Neural cell (in vitro differentiated cells): ENCODE measurements around the gene IRF2BPL. TPM values are rescaled to one million over a fixed set of nuclear protein-coding genes. Genes with fewer than 3 reads are reported as not detected.

ENCODE experiments used
- H2AFZ ChIP-seq: fragments of 200-600, 300-800 bp; sonication (generic), shearing (Covaris generic); 2 replicates; pipeline ENCODE4 v1.6.0; 2014; ENCODE audit warnings: low read depth, mild to moderate bottlenecking, antibody characterized with exemption, low read length, moderate library complexity
- H3F3A ChIP-seq: fragments of 200-600 bp; shearing (Covaris generic); 2 replicates; pipeline ENCODE4 v1.6.1; 2016; ENCODE audit warnings: mild to moderate bottlenecking, moderate library complexity, mixed read lengths, antibody characterized with exemption, low read length; ENCODE audit not compliant: insufficient read depth, poor library complexity, severe bottlenecking
- H3K27ac ChIP-seq: fragments of 200-600, 300-800 bp; sonication (generic), shearing (Covaris generic); 2 replicates; pipeline ENCODE4 v1.5.1; 2014; ENCODE audit warnings: mild to moderate bottlenecking, low read length, moderate library complexity
- H3K27me3 ChIP-seq: fragments of 300-800, 200-600 bp; sonication (generic), shearing (Covaris generic); 2 replicates; pipeline ENCODE4 v1.6.0; 2014; ENCODE audit warnings: mild to moderate bottlenecking, low read depth, low read length, moderate library complexity; ENCODE audit not compliant: insufficient read depth
- H3K36me3 ChIP-seq: fragments of 300-800, 200-600 bp; sonication (generic), shearing (Covaris generic); 2 replicates; pipeline ENCODE4 v1.5.1; 2014; ENCODE audit warnings: mild to moderate bottlenecking, antibody characterized with exemption, low read length, moderate library complexity; ENCODE audit not compliant: insufficient read depth
- H3K4me2 ChIP-seq: fragments of 300-800, 200-600 bp; sonication (generic), shearing (Covaris generic); 2 replicates; pipeline ENCODE4 v1.6.0; 2014; ENCODE audit warnings: mild to moderate bottlenecking, low read length
- H3K4me3 ChIP-seq: fragments of 300-800, 200-600 bp; sonication (generic), shearing (Covaris generic); 2 replicates; pipeline ENCODE4 v1.5.1; 2014; ENCODE audit warnings: mild to moderate bottlenecking, low read length, moderate library complexity
- H3K79me2 ChIP-seq: fragments of 200-600 bp; shearing (Covaris generic); replicated peaks from 2 replicates; pipeline ENCODE4 v1.6.0; 2014; ENCODE audit warnings: mild to moderate bottlenecking, low read length, moderate library complexity; ENCODE audit not compliant: insufficient read depth
- H3K9ac ChIP-seq: fragments of 300-800, 200-600 bp; sonication (generic), shearing (Covaris generic); 2 replicates; pipeline ENCODE4 v1.6.1; 2016; ENCODE audit warnings: mild to moderate bottlenecking, low read length, mixed read lengths
- H3K9me2 ChIP-seq: fragments of 200-600 bp; shearing (Covaris generic); 2 replicates; pipeline ENCODE4 v1.6.1; 2016; ENCODE audit warnings: mild to moderate bottlenecking, low read length, mixed read lengths; ENCODE audit not compliant: insufficient read depth
- H3K9me3 ChIP-seq: fragments of 200-600, 300-800 bp; sonication (generic), shearing (Covaris generic); 2 replicates; pipeline ENCODE4 v1.6.1; 2016; ENCODE audit warnings: mild to moderate bottlenecking, mixed run types, low read length, moderate library complexity, mixed read lengths
- H4K20me1 ChIP-seq: fragments of 200-600 bp; shearing (Covaris generic); 2 replicates; pipeline ENCODE4 v1.6.1; 2016; ENCODE audit warnings: mild to moderate bottlenecking, mixed run types; ENCODE audit not compliant: insufficient read depth
- EP300 ChIP-seq: fragments of 450-650 bp; conservative IDR thresholded peaks from 2 replicates; pipeline ENCODE4 v1.6.1; 2014; ENCODE audit warnings: antibody characterized with exemption, mild to moderate bottlenecking, moderate library complexity; ENCODE audit not compliant: poor library complexity, severe bottlenecking
- EZH2 ChIP-seq: fragments of 200-600, 300-800 bp; shearing (Covaris generic), sonication (generic); IDR thresholded peaks from 2 replicates; pipeline ENCODE4 v1.6.1; 2014; ENCODE audit warnings: antibody characterized with exemption, low read length, borderline replicate concordance, mild to moderate bottlenecking; ENCODE audit not compliant: insufficient read depth, poor library complexity, severe bottlenecking
- MXI1 ChIP-seq: fragments of 450-650 bp; conservative IDR thresholded peaks from 2 replicates; pipeline ENCODE4 v1.6.1; 2014; ENCODE audit warnings: antibody characterized with exemption, mild to moderate bottlenecking; ENCODE audit not compliant: poor library complexity, severe bottlenecking
- POLR2AphosphoS5 ChIP-seq: IDR thresholded peaks from 2 replicates; pipeline ENCODE4 v1.6.1; 2012
- RAD21 ChIP-seq: fragments of 450-650 bp; conservative IDR thresholded peaks from 2 replicates; pipeline ENCODE4 v1.6.1; 2014; ENCODE audit warnings: antibody characterized with exemption, mild to moderate bottlenecking, moderate library complexity
- SMC3 ChIP-seq: fragments of 450-650 bp; conservative IDR thresholded peaks from 2 replicates; pipeline ENCODE4 v1.6.1; 2014; ENCODE audit warnings: antibody characterized with exemption, mild to moderate bottlenecking, moderate library complexity; ENCODE audit not compliant: poor library complexity
- TAF1 ChIP-seq: IDR thresholded peaks from 2 replicates; pipeline ENCODE4 v1.6.1; 2012; ENCODE audit warnings: low read depth
- polyA plus RNA-seq: library from polyadenylated mRNA; depleted of rRNA; stranded (reverse); fragments of >200 nt; gene quantifications from 2 replicates; pipeline ENCODE4 v1.2.3, GENCODE V29; 2014
- TF ChIP-seq, protein P1 (sequence below): IDR thresholded peaks from 2 replicates; pipeline ENCODE4 v1.6.1; 2012; ENCODE audit warnings: borderline replicate concordance
- TF ChIP-seq, protein P2 (sequence below): fragments of 450-650 bp; IDR thresholded peaks from 2 replicates; pipeline ENCODE4 v1.5.1; 2014; ENCODE audit warnings: antibody characterized with exemption, mild to moderate bottlenecking, moderate library complexity; ENCODE audit not compliant: poor library complexity, severe bottlenecking

The IRF2BPL gene
- polyA plus RNA-seq, 1 donor from 2014 or later: 42.9 TPM

DNA sequence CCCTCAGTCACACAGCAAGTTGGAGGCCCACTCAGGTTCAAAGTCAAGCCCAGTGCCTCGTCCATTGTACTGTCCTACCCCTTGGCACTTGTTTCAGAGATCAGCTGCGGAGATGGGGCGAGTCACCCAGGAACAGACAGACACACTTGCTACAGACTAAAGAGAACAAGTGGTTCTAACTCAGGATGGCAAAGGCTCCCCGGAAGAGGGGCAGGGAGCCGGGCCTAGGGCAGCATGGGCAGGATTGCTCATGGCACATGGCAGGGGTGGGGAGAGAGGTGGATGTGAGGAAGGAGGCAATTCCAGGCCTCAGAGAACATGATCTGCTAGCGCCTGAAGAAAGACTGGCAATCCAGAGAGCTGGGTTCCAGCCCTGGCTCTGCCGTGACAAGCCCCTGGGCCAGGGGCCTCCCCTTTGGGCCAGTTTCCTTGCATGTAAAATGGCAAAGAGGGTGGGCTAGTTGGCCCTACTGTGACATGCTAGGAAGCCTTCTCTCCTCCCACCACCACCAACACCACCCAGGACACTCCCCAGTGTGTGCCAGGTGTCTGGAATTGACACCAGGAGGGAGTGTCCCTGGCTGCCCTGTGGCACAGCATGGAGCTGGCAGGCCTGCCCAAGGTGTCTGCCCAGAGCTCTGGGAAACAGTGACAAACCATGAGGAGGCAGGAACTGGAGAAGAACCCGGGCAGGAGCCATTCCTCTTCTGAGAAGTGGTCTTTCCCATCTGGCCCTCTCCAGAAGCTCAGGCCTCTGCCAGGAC, 24.0 kb upstream of the IRF2BPL start (continued):
- TF ChIP-seq TAF1: no peak

DNA sequence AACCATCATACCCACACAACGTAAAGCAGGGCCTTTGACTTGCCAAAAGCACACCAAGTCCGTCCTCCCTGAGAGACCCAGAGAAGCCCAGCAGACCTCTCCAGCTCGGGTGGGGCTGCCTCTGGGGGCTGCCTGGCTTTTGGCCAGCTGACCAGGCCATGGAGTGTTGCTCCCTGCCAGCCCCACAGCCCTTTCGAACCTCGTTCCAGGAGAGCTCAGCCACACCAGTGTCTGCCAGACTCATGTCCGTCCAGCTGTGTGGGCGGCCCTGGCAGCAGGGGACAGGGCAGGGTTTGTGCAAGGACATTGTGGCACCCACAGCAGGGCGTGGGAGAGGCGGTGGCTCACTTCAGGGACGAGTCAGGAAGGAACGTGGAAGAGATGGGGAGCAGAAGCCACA, 22.6 kb upstream of the IRF2BPL start:
- H2AFZ ChIP-seq: no peak overlapping the region
- H3K9ac ChIP-seq: no peak overlapping the region
- no peak overlapping the region for H3K4me2 ChIP-seq

DNA sequence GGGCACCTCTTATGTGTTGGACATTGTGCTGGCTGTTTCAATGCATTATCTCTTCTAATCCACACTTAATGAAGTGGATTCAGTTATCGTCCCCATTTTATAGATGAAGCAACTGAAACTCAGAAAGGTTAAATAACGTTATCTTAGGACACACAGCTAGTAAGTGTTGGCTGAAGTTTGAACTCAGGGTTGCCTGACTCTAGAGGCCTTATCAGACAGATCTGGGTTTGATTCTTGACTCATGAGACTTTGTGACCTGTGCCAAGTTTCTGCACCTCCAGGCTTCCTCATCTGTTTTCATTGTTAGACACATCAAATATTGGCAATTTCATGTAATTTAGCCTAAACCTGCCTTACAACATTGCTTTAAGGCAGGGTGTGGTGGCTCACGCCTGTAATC, 18.2 kb upstream of the IRF2BPL start:
- no peaks in the 10 kb centered on the region for H4K20me1 ChIP-seq
- no peak overlapping the region for H3K9ac ChIP-seq
- H3K79me2 ChIP-seq: no peaks in the 10 kb centered on the region
- no peak overlapping the region for H3K4me2 ChIP-seq
- no peaks in the 10 kb centered on the region for H3F3A ChIP-seq
- no peaks in the 10 kb centered on the region for H3K9me3 ChIP-seq
- no peaks in the 10 kb centered on the region for H3K27me3 ChIP-seq
- no peak overlapping the region for H3K4me3 ChIP-seq
- no peak overlapping the region for H2AFZ ChIP-seq
- H3K9me2 ChIP-seq: no peaks in the 10 kb centered on the region
- H3K27ac ChIP-seq: no peak overlapping the region
- H3K36me3 ChIP-seq: no peaks in the 10 kb centered on the region
- TF ChIP-seq TAF1 (no peak), RAD21 (no peak), SMC3 (no peak), POLR2AphosphoS5 (no peak), EZH2 (no peak), EP300 (no peak)
- TF ChIP-seq, protein P1, sequence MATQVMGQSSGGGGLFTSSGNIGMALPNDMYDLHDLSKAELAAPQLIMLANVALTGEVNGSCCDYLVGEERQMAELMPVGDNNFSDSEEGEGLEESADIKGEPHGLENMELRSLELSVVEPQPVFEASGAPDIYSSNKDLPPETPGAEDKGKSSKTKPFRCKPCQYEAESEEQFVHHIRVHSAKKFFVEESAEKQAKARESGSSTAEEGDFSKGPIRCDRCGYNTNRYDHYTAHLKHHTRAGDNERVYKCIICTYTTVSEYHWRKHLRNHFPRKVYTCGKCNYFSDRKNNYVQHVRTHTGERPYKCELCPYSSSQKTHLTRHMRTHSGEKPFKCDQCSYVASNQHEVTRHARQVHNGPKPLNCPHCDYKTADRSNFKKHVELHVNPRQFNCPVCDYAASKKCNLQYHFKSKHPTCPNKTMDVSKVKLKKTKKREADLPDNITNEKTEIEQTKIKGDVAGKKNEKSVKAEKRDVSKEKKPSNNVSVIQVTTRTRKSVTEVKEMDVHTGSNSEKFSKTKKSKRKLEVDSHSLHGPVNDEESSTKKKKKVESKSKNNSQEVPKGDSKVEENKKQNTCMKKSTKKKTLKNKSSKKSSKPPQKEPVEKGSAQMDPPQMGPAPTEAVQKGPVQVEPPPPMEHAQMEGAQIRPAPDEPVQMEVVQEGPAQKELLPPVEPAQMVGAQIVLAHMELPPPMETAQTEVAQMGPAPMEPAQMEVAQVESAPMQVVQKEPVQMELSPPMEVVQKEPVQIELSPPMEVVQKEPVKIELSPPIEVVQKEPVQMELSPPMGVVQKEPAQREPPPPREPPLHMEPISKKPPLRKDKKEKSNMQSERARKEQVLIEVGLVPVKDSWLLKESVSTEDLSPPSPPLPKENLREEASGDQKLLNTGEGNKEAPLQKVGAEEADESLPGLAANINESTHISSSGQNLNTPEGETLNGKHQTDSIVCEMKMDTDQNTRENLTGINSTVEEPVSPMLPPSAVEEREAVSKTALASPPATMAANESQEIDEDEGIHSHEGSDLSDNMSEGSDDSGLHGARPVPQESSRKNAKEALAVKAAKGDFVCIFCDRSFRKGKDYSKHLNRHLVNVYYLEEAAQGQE: no peak

More for the DNA sequence above, 22.6 kb upstream of the IRF2BPL start:
- Histone ChIP-seq H3K4me3 (no peak overlapping the region), H3F3A (no peaks in the 10 kb centered on the region), H3K79me2 (no peaks in the 10 kb centered on the region), H3K36me3 (no peaks in the 10 kb centered on the region), H3K9me2 (no peaks in the 10 kb centered on the region), H3K27ac (no peak overlapping the region), H3K9me3 (no peaks in the 10 kb centered on the region), H4K20me1 (no peaks in the 10 kb centered on the region), H3K27me3 (no peaks in the 10 kb centered on the region)
- TF ChIP-seq, protein P1: no peak
- TF ChIP-seq EZH2 (no peak), MXI1 (no peak), EP300 (no peak), RAD21 (no peak), TAF1 (no peak), POLR2AphosphoS5 (no peak), SMC3 (no peak)
- TF ChIP-seq, protein P2, sequence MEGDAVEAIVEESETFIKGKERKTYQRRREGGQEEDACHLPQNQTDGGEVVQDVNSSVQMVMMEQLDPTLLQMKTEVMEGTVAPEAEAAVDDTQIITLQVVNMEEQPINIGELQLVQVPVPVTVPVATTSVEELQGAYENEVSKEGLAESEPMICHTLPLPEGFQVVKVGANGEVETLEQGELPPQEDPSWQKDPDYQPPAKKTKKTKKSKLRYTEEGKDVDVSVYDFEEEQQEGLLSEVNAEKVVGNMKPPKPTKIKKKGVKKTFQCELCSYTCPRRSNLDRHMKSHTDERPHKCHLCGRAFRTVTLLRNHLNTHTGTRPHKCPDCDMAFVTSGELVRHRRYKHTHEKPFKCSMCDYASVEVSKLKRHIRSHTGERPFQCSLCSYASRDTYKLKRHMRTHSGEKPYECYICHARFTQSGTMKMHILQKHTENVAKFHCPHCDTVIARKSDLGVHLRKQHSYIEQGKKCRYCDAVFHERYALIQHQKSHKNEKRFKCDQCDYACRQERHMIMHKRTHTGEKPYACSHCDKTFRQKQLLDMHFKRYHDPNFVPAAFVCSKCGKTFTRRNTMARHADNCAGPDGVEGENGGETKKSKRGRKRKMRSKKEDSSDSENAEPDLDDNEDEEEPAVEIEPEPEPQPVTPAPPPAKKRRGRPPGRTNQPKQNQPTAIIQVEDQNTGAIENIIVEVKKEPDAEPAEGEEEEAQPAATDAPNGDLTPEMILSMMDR: no peak
